Transverse colon (tissue), 4 donors: Measurements from ENCODE around the gene CCDC63. TPM values are rescaled to one million over a fixed set of nuclear protein-coding genes. Genes with fewer than 3 reads are reported as not detected.
A peak's percentile ranks its signal among the peaks of the same experiment; 100 is the strongest.

ENCODE experiments used
- DNase-seq: peaks from one replicate; pipeline ENCODE4 v3.0.0-alpha.2; 2019
- H3K27ac ChIP-seq, 4 donors: fragments of 200-600 bp; sonication (generic); 2 replicates each; pipeline ENCODE4 v1.5.1; 2016 to 2018; ENCODE audit warnings: inconsistent platforms in 4 of 4
- H3K27me3 ChIP-seq: fragments of 200-600 bp; sonication (generic); 2 replicates; pipeline ENCODE4 v1.5.1; 2017; ENCODE audit warnings: inconsistent platforms
- H3K36me3 ChIP-seq, 4 donors: fragments of 200-600 bp; sonication (generic); 2 replicates each; pipeline ENCODE4 v1.5.1; 2017 to 2019; ENCODE audit warnings: inconsistent platforms in 4 of 4
- H3K4me1 ChIP-seq, 4 donors: fragments of 200-600 bp; sonication (generic); 2 replicates each; pipeline ENCODE4 v1.5.1; 2017 to 2020; ENCODE audit warnings: inconsistent platforms in 4 of 4
- H3K4me3 ChIP-seq, 4 donors: fragments of 200-600 bp; sonication (generic); 1 replicate in 1 of 4; 2 replicates in 3 of 4; pipeline versions ENCODE4 v1.5.1 to v1.6.1; 2017 to 2019; ENCODE audit warnings: inconsistent platforms in 4 of 4
- H3K9me3 ChIP-seq, 2 donors: fragments of 200-600 bp; sonication (generic); 2 replicates each; pipeline ENCODE4 v1.5.1; 2017 to 2019; ENCODE audit warnings: inconsistent platforms in 2 of 2
- EP300 ChIP-seq: sonication (generic); formaldehyde crosslinking; IDR thresholded peaks from one replicate; pipeline ENCODE4 v1.6.1; 2017; ENCODE audit warnings: antibody characterized with exemption, low read depth
- POLR2A ChIP-seq: fragments of 450-650 bp; IDR thresholded peaks from one replicate; pipeline ENCODE4 v1.6.1; 2016; ENCODE audit warnings: antibody characterized with exemption, mild to moderate bottlenecking, moderate library complexity
- POLR2AphosphoS5 ChIP-seq, 3 donors: sonication (generic); formaldehyde crosslinking; IDR thresholded peaks; one replicate each; pipeline ENCODE4 v1.6.1; 2016; ENCODE audit warnings: antibody characterized with exemption in 3 of 3
- WGBS, 2 donors: methylation state at CpG; one replicate each; pipeline ENCODE4 v1.1.5; 2018; ENCODE audit warnings: low coverage in 1 of 2; 5-methylcytosine and 5-hydroxymethylcytosine counted together
- in situ Hi-C, 4 donors: fragments of 200-750 bp; cut with MboI; loops; one replicate each; pipeline versions ENCODE4 v1.15.0 to v1.15.1; 2017; ENCODE audit warnings: low sequenced_read_pairs in 3 of 4, low pct_ligation_motif_present in 1 of 4, low pct_unique_long_range_greater_than_20kb in 1 of 4
- intact Hi-C: fragments of 100-400 bp; cut with DNase I; formaldehyde crosslinking; loops from one replicate; pipeline ENCODE4 v1.15.1; 2023; ENCODE audit warnings: low total_unique reads
- total RNA-seq, 4 donors: library from RNA; depleted of rRNA; stranded (reverse); fragments of >200 nt; gene quantifications; one replicate each; pipeline ENCODE4 v1.1.0, GENCODE V29; 2016
- TF ChIP-seq, protein P1 (sequence below), 5 experiments: fragments of 200-600 bp in 3 of 5; fragments of 450-650 bp in 2 of 5; sonication (generic) in 3 of 5; IDR thresholded peaks; 1 replicate in 2 of 5; 2 replicates in 3 of 5; pipeline ENCODE4 v1.5.1; 2016 to 2017; ENCODE audit warnings: antibody characterized with exemption in 5 of 5, inconsistent platforms in 3 of 5, mild to moderate bottlenecking in 2 of 5, moderate library complexity in 1 of 5

Gene CCDC63
- total RNA-seq, 4 donors from 2014 or later: not detected

DNA sequence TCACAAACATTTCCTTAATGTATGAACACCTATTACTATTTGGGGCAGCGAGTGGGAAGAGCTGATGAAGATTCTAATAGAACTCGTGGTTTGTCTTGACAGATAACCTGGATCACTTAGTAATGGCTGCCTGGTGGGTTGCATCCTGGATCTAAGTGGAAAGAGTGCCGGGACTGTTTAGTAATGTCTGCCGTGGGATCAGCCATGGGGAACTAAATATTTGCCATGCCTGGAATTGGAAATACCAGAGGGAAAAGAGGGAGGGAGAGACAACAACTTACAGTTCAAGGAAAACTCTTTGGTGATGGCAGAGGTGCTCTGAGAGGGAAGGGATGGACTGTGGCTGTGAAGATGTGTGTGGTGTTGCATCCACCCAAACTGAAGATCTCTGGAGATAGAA, 21.3 kb upstream of the CCDC63 start:
- no peak for TF ChIP-seq POLR2AphosphoS5 (IDR thresholded peaks at IDR 0.05)
- TF ChIP-seq, protein P1, sequence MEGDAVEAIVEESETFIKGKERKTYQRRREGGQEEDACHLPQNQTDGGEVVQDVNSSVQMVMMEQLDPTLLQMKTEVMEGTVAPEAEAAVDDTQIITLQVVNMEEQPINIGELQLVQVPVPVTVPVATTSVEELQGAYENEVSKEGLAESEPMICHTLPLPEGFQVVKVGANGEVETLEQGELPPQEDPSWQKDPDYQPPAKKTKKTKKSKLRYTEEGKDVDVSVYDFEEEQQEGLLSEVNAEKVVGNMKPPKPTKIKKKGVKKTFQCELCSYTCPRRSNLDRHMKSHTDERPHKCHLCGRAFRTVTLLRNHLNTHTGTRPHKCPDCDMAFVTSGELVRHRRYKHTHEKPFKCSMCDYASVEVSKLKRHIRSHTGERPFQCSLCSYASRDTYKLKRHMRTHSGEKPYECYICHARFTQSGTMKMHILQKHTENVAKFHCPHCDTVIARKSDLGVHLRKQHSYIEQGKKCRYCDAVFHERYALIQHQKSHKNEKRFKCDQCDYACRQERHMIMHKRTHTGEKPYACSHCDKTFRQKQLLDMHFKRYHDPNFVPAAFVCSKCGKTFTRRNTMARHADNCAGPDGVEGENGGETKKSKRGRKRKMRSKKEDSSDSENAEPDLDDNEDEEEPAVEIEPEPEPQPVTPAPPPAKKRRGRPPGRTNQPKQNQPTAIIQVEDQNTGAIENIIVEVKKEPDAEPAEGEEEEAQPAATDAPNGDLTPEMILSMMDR (IDR thresholded peaks at IDR 0.05): no peak
- peaks cover 0 to 5% (median 0%) of the 10 kb centered on the region in 4 donors for H3K4me1 ChIP-seq
- 80 to 87% methylated on average over 4 of the region's 4 CpGs for WGBS, 2 donors
- intact Hi-C loops (no loop called here), in situ Hi-C loops (loop anchor here (5.0 to 25.0 kb wide), 4 partner anchors 113 to 363 kb away; partner anchors contain the start of genes ARPC3 (in 2 of the 4), FAM216A (in 2 of the 4) and GPN3 (in 2 of the 4))
- no peak overlapping the region for H3K4me3 ChIP-seq
- no peaks in the 10 kb centered on the region for H3K27me3 ChIP-seq
- DNase-seq: no peak
- no peaks in the 10 kb centered on the region for H3K9me3 ChIP-seq
- H3K36me3 ChIP-seq: no peaks in the 10 kb centered on the region
- no peak overlapping the region for H3K27ac ChIP-seq

DNA sequence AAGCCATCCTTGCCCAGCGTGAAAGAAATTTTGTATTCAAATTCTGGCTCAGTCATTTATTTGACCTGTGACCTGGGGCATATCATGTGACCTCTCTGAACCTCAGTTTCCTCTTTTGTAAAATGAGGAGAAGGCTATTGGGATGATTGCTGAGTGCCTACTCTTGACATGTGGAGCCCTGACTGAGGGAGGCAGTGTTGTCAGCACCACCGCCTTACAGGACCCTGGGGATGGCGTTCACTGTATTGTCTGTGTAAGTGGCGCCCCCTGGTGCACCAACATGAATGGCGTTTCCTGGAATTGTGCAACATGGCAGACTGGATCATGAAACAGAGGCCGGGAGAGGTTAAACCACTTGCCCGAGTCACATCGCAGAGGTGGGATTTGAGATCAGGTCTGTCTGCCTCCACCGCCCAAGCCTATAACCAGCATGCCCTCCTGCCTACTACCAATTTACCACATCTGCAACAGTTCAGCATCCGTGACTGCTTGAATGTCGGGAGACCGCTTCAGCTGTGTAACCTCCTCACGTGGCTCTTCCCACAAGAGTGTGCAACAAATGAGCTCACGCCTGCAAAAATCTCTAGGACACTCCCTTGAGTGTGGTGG, 20.1 kb upstream of the CCDC63 start:
- in situ Hi-C loops: loop anchor here (5.0 to 25.0 kb wide), 4 partner anchors 114 to 364 kb away; partner anchors contain the start of genes ARPC3 (in 2 of the 4), FAM216A (in 2 of the 4) and GPN3 (in 2 of the 4)
- TF ChIP-seq, protein P1 (IDR thresholded peaks at IDR 0.05): peak; percentile 70 to 96 (median 86)
- no peak for TF ChIP-seq EP300
- Histone ChIP-seq H3K27ac (no peak overlapping the region), H3K4me3 (no peak overlapping the region), H3K9me3 (no peaks in the 10 kb centered on the region), H3K36me3 (no peaks in the 10 kb centered on the region), H3K27me3 (no peaks in the 10 kb centered on the region), H3K4me1 (peaks cover 0 to 5% (median 0%) of the 10 kb centered on the region in 4 donors)
- 24% methylated on average over 14 of the region's 14 CpGs; no CpG with 5 or more reads in 1 of the 2 donors for WGBS, 2 donors
- DNase-seq: peak; percentile 91
- intact Hi-C loops: no loop called here

DNA sequence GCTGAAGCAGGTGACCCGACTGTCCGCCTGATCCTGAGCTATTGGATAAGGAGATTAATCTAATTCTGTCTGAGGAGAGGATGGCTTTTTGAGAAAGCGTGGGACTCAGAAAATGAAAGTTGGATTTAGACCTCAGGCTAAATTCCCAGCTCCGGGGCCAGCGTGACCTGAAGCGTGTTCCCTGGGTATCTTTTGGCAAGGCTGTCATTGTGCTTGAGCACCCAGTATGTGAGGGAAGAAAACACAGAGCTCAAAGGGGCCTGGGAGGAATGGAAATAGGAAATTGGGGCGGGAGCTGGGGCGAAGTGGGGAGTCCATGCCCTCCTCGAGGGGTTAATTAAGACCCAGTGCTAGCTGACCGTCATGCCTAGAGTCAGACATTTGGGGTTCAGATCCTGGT, 17.5 kb upstream of the CCDC63 start:
- WGBS, 2 donors: 85% methylated on average over 10 of the region's 10 CpGs; no CpG with 5 or more reads in 1 of the 2 donors
- in situ Hi-C loops: loop anchor here (5.0 to 25.0 kb wide), 4 partner anchors 117 to 367 kb away; partner anchors contain the start of genes ARPC3 (in 2 of the 4), FAM216A (in 2 of the 4) and GPN3 (in 2 of the 4)
- intact Hi-C loops: no loop called here

DNA sequence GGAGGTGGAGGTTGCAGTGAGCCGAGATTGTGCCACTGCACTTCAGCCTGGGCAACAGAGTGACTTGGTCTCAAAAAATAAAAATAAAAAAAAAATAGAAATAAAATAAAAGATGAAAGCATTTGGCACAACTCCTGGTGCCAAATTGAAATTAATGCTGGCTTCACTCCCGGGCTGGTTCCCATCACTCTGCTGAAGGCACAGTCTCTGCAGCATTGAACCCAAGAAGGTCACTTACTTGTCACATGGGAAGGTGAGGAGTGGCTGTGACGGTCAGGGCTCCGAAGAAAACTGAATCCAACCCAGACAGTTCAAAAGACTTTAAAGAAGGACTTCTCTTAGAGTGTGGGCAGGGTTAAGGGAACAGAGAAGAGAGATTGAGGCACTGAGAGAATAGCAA, 10.5 kb upstream of the CCDC63 start:
- TF ChIP-seq POLR2A (no peak), EP300 (no peak), POLR2AphosphoS5 (IDR thresholded peaks at IDR 0.05) (no peak)
- TF ChIP-seq, protein P1 (IDR thresholded peaks at IDR 0.05): no peak
- 73 to 86% methylated on average over 3 to 4 of the region's 4 CpGs for WGBS, 2 donors
- Histone ChIP-seq H3K9me3 (no peaks in the 10 kb centered on the region), H3K4me3 (no peak overlapping the region), H3K27me3 (no peaks in the 10 kb centered on the region), H3K4me1 (no peaks in the 10 kb centered on the region), H3K27ac (no peak overlapping the region), H3K36me3 (no peaks in the 10 kb centered on the region)
- in situ Hi-C loops: loop anchor here in 3 of 4 donors (10.0 to 25.0 kb wide), 3 partner anchors 124 to 374 kb away; partner anchors contain the start of genes ARPC3 (in 2 of the 3), FAM216A (in 2 of the 3), GPN3 (in 2 of the 3) and TCTN1 (in 1 of the 3)
- intact Hi-C loops: no loop called here
- no peak for DNase-seq

More for the DNA sequence above, 17.5 kb upstream of the CCDC63 start:
- Histone ChIP-seq H3K27ac (no peak overlapping the region), H3K9me3 (no peaks in the 10 kb centered on the region), H3K4me3 (no peak overlapping the region), H3K4me1 (peaks cover 0 to 5% (median 0%) of the 10 kb centered on the region in 4 donors), H3K27me3 (no peaks in the 10 kb centered on the region), H3K36me3 (no peaks in the 10 kb centered on the region)
- no peak for TF ChIP-seq POLR2A
- TF ChIP-seq, protein P1 (IDR thresholded peaks at IDR 0.05): no peak
- TF ChIP-seq EP300: no peak
- TF ChIP-seq POLR2AphosphoS5 (IDR thresholded peaks at IDR 0.05): no peak
- no peak for DNase-seq
